OCI-LY7 (cell line): ENCODE data around the gene MRPL36. TPM values are rescaled to one million over a fixed set of nuclear protein-coding genes. Genes with fewer than 3 reads are reported as not detected.

Experiments
- BruUV-seq: library from RNA; stranded (reverse); fragments of 400-500 nt; replicated peaks from 2 replicates; lab custom pipeline; 2021; lab: Mats Ljungman, UMichigan
- CTCF ChIA-PET: fragments of 300-600 bp; sonication (Branson Sonifier 250); formaldehyde crosslinking; loops from one replicate; lab custom pipeline; 2022; ENCODE audit warnings: antibody characterized with exemption; ENCODE audit not compliant: unreplicated experiment; lab: Charles Lee
- POLR2A ChIA-PET: fragments of 300-600 bp; sonication (Branson Sonifier 250); formaldehyde crosslinking; loops from one replicate; lab custom pipeline; 2022; ENCODE audit warnings: antibody characterized with exemption; lab: Charles Lee
- DNase-seq: peaks from one replicate; pipeline ENCODE4 v3.0.0-alpha.2; 2015; ENCODE audit warnings: low spot score
- H2AFZ ChIP-seq: fragments of 200-600 bp; sonication (generic), shearing (Covaris generic); 2 replicates; pipeline ENCODE4 v1.6.1; 2014; ENCODE audit warnings: mild to moderate bottlenecking, antibody characterized with exemption, low read length, moderate library complexity
- H3K27ac ChIP-seq: fragments of 200-600 bp; sonication (generic); 2 replicates; pipeline ENCODE4 v1.5.1; 2014; ENCODE audit warnings: mixed run types, low read depth, mild to moderate bottlenecking, moderate library complexity, low read length, inconsistent platforms; ENCODE audit not compliant: poor library complexity, severe bottlenecking
- H3K36me3 ChIP-seq: fragments of 200-600 bp; sonication (generic); 2 replicates; pipeline ENCODE4 v1.6.1; 2014; ENCODE audit warnings: mild to moderate bottlenecking, antibody characterized with exemption, low read length, moderate library complexity, mixed read lengths; ENCODE audit not compliant: insufficient read depth
- H3K4me1 ChIP-seq: fragments of 200-600 bp; sonication (generic); 2 replicates; pipeline ENCODE4 v1.5.1; 2014; ENCODE audit warnings: mild to moderate bottlenecking, low read length; ENCODE audit not compliant: insufficient read depth, poor library complexity, severe bottlenecking
- H3K4me2 ChIP-seq: fragments of 200-600 bp; sonication (generic); 2 replicates; pipeline ENCODE4 v1.6.1; 2014; ENCODE audit warnings: mild to moderate bottlenecking, low read length
- H3K4me3 ChIP-seq: fragments of 200-600 bp; sonication (generic); 2 replicates; pipeline ENCODE4 v1.5.1; 2014; ENCODE audit warnings: mild to moderate bottlenecking, low read depth, low read length; ENCODE audit not compliant: poor library complexity, severe bottlenecking
- H3K79me2 ChIP-seq: fragments of 200-600 bp; sonication (generic); 2 replicates; pipeline ENCODE4 v1.6.1; 2016; ENCODE audit warnings: low read depth, mild to moderate bottlenecking, low read length, moderate library complexity, mixed read lengths; ENCODE audit not compliant: insufficient read depth
- H3K9me2 ChIP-seq: fragments of 200-600 bp; sonication (generic); 2 replicates; pipeline ENCODE4 v1.6.1; 2016; ENCODE audit warnings: mild to moderate bottlenecking, low read length, mixed read lengths; ENCODE audit not compliant: insufficient read depth
- H3K9me3 ChIP-seq: fragments of 200-600 bp; sonication (generic); 2 replicates; pipeline ENCODE4 v1.6.1; 2014; ENCODE audit warnings: mild to moderate bottlenecking, mixed run types, low read length, mixed read lengths
- H4K20me1 ChIP-seq: fragments of 200-600 bp; sonication (generic); 2 replicates; pipeline ENCODE4 v1.6.1; 2014; ENCODE audit warnings: mild to moderate bottlenecking, antibody characterized with exemption, low read length, moderate library complexity, mixed read lengths; ENCODE audit not compliant: insufficient read depth
- EZH2phosphoT487 ChIP-seq: fragments of 200-600 bp; sonication (generic); IDR thresholded peaks from 2 replicates; pipeline ENCODE4 v1.6.1; 2018; ENCODE audit warnings: low read depth, borderline replicate concordance, mild to moderate bottlenecking, mixed run types, antibody characterized with exemption, low read length, moderate library complexity, mixed read lengths
- intact Hi-C: fragments of 100-400 bp; cut with micrococcal nuclease; formaldehyde crosslinking; loops from one replicate; pipeline ENCODE4 v1.10.0; 2022; ENCODE audit not compliant: unreplicated experiment
- total RNA-seq, 2 experiments: library from RNA; depleted of rRNA in 1 of 2; stranded (reverse); fragments of >200 nt in 1 of 2; shearing (Covaris generic) in 1 of 2; gene quantifications; 2 replicates each; pipeline ENCODE4 v1.2.3, GENCODE V29; 2014 to 2022
- TF ChIP-seq, protein P1 (sequence below): fragments of 200-600 bp; sonication (generic); conservative IDR thresholded peaks from 2 replicates; pipeline ENCODE4 v1.5.1; 2014; ENCODE audit warnings: mild to moderate bottlenecking, antibody characterized with exemption, low read length, moderate library complexity, mixed read lengths

MRPL36 gene
- total RNA-seq, 2 experiments from 2014 or later: 91.7 to 93.8 TPM

- H3K36me3 ChIP-seq: peaks cover 34% of the 10 kb centered on the region; the same call in 1 of the 2 replicates
- H3K4me2 ChIP-seq: no peak overlapping the region
- H3K9me3 ChIP-seq: no peaks in the 10 kb centered on the region
- no peak overlapping the region for H2AFZ ChIP-seq
- no peak for DNase-seq
- ChIA-PET POLR2A (no interaction called here), CTCF (no interaction called here)
- intact Hi-C loops: no loop called here
- no peak for TF ChIP-seq EZH2phosphoT487
- TF ChIP-seq, protein P1, sequence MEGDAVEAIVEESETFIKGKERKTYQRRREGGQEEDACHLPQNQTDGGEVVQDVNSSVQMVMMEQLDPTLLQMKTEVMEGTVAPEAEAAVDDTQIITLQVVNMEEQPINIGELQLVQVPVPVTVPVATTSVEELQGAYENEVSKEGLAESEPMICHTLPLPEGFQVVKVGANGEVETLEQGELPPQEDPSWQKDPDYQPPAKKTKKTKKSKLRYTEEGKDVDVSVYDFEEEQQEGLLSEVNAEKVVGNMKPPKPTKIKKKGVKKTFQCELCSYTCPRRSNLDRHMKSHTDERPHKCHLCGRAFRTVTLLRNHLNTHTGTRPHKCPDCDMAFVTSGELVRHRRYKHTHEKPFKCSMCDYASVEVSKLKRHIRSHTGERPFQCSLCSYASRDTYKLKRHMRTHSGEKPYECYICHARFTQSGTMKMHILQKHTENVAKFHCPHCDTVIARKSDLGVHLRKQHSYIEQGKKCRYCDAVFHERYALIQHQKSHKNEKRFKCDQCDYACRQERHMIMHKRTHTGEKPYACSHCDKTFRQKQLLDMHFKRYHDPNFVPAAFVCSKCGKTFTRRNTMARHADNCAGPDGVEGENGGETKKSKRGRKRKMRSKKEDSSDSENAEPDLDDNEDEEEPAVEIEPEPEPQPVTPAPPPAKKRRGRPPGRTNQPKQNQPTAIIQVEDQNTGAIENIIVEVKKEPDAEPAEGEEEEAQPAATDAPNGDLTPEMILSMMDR: no peak
- H4K20me1 ChIP-seq: no peaks in the 10 kb centered on the region
- H3K27ac ChIP-seq: no peak overlapping the region
- BruUV-seq: no TSS peak
- no peak overlapping the region for H3K4me3 ChIP-seq
- no peaks in the 10 kb centered on the region for H3K4me1 ChIP-seq
- no peaks in the 10 kb centered on the region for H3K79me2 ChIP-seq
- H3K9me2 ChIP-seq: no peaks in the 10 kb centered on the region
Observed at GRCh38 chr5:1827886-1828397, 28.3 kb upstream of the MRPL36 start.

GRCh38 chr5:1827025-1827885, 27.6 kb upstream of the MRPL36 start:
- intact Hi-C loops: no loop called here
- POLR2A ChIA-PET: no interaction called here
- H3K4me1 ChIP-seq: no peaks in the 10 kb centered on the region
- no peak overlapping the region for H3K4me3 ChIP-seq
- H4K20me1 ChIP-seq: no peaks in the 10 kb centered on the region
- peaks cover 39% of the 10 kb centered on the region for H3K36me3 ChIP-seq
- H3K27ac ChIP-seq: no peak overlapping the region
- CTCF ChIA-PET: no interaction called here
- no peak for DNase-seq
- H3K9me3 ChIP-seq: no peaks in the 10 kb centered on the region
- no peak overlapping the region for H2AFZ ChIP-seq
- no peaks in the 10 kb centered on the region for H3K79me2 ChIP-seq
- TF ChIP-seq EZH2phosphoT487: no peak
- TF ChIP-seq, protein P1: no peak
- BruUV-seq: no TSS peak
- H3K4me2 ChIP-seq: no peak overlapping the region
- no peaks in the 10 kb centered on the region for H3K9me2 ChIP-seq
